Activated CD4-positive, alpha-beta T cell treated with anti-CD3 and anti-CD28 coated beads, Interleukin-2, amount 50 U/mL, for 1 hour (primary cell): ENCODE data around the gene ATP4A.

Experiments used
- DNase-seq: peaks from one replicate; pipeline ENCODE4 v3.0.0-alpha.2; 2020

Gene ATP4A

GRCh38 chr19:35565016-35565856 is 1.8 kb upstream of the ATP4A start:
- DNase-seq = no peak

GRCh38 chr19:35562776-35563175 is 682 bp downstream of the ATP4A start:
- DNase-seq = no peak

GRCh38 chr19:35562336-35562735 is 1.1 kb downstream of the ATP4A start:
- no peak for DNase-seq

GRCh38 chr19:35561436-35561835 is 2.0 kb downstream of the ATP4A start:
- DNase-seq = no peak

GRCh38 chr19:35560677-35561076 is 2.8 kb downstream of the ATP4A start:
- no peak for DNase-seq

- no peak for DNase-seq
Measured at GRCh38 chr19:35560271-35560670, 3.2 kb downstream of the ATP4A start.

- no peak for DNase-seq
Measured at GRCh38 chr19:35559781-35560180, 3.7 kb downstream of the ATP4A start.

DNA sequence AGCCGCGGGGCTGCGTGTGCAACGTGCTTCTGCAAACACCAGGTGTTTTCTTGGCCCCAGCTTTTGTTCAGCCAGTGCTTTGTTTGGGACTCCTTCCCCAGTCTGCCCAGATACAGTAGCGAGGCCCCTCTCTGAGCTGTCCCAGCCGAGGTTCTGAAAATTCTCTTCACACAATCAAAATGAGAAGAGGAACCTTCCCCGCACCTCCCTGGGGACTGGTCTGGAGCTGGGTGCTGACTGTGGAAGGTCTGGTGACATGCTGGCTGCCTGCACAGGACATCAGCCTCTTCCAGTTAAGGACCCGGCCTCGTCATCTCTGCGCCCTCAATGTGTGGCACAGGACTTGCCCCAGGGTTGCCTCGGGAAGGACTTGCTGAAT is 4.2 kb downstream of the ATP4A start:
- DNase-seq = no peak

GRCh38 chr19:35558400-35559280 is 4.8 kb downstream of the ATP4A start:
- DNase-seq = no peak

DNA sequence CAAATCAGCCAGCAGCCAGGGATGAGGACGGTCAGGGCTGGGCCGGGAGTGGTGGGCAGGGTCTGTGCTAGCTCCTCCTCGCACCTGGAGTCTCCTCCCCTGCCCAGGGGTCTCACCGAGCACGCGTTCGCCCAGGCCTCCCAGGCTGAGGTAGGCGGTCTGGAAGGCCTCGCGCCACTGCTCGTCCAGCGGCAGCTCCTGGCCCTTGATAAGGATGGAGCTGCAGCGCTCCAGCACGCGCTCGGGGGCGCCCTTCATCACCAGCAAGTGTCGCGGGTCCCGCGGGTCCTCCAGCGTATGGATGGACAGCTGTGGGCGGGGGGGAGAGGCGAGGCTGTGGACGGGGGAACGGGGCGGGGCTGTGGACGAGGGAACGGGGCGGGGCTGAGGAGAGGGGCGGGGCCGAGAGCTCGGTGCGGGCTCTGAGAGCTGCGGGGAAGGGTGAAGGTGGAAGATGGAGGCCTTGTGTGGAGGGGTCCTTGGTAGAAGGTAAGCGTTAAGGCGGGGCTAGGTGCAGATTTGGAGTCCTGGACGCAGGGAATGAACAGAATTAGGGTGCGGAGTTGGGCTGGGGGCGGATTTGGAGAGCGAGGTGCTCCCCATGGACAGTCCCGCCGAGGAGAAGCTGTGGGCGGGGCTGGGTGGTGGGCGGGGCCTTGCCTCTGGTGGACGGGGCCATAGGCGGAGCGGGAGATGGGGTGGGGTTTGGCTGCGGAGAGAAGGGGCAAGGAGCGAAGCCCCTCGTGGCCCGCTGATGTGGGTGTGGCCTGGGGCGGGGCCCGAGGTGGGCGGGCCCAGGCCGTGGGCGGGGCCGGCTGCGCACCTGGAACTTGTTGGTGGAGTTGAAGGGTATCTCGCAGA is 5.7 kb downstream of the ATP4A start:
- DNase-seq = peak; percentile 40

DNA sequence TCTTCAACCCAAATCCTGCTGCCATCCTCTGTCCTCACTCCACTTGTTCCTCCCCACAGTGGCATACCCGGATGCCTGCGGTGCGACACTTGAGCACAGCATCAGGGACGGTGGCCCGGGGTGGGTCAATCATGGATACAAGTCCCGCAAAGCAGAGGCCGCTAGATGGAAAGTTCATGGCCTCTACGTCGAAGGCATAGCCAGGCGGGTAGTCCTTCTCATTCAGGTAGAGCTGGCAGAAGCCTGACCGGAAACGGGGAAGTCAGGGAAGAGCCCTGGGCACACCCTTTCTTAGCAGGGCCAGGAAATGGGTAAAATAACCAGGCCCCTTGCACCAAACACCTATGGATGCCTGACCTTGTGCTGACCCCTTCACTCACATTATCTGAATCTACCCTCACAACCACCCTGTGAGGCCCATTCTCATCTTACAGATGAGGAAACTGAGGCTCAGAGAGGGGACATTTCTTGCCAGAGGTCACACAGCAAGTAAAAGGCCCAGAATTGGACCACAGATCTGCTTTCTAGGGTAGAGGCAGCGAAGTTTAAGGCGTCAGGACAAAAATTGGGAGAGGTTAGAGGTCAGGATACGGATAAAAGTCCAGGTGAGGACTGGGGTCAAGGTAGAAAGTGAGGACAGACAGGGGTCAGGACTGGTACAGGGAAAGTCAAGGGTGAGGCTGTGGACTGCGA is 6.5 kb downstream of the ATP4A start:
- DNase-seq = no peak

GRCh38 chr19:35556025-35556590 is 7.3 kb downstream of the ATP4A start:
- no peak for DNase-seq

GRCh38 chr19:35555301-35556005 is 8.0 kb downstream of the ATP4A start:
- DNase-seq = no peak

DNA sequence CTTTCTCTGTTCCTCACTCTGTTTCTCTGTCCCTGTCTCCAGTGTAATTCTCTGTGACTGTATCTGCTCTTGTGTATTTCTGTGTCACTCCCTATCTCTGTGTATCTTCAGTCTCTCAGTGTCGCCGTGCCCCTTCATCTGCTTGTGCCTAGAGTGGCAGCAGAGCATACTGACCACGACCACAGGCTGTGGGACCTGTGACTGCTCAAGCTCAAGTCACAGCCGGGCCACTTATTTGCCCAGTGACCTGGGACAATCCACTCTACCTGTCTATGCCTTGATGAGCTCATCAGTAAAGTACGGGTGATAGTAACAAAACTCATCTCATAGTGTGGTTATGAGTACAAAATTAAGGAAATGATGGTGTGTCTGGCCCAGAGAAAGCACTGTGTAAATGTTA is 9.4 kb downstream of the ATP4A start:
- no peak for DNase-seq

DNA sequence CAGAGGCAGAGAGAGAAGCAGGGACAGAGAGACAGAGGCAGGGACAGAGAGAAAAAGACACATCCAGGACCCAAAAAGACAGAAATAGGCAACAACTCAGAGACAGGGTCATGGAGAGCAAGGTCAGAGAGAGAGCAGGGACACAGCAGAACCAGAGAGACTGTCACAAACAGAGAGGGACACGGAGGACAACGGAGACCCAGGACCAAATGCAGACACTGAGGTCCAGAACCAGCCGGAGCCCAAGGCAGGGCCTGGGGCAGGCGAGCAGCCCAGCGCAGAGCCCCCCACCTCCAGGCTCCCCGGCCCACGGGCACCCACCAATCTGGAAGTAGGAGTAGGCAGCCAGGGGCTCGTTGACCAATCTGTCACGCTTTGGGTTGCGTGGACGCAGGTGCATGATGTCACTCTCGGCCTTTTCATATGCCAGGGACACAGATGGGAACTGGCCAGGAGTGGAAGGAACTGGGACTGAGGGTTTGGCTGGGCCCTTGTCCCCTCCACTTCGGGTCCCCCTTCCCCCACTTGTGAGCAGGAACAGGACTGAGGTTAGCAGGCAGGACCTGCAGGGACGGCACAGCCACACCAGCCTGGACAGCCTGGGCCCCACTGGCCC is 10.0 kb downstream of the ATP4A start:
- no peak for DNase-seq

- DNase-seq = no peak
Measured at GRCh38 chr19:35552534-35553384, 10.7 kb downstream of the ATP4A start.

- no peak for DNase-seq
Measured at GRCh38 chr19:35551091-35551810, 12.2 kb downstream of the ATP4A start.

GRCh38 chr19:35549879-35550523 is 13.5 kb downstream of the ATP4A start:
- DNase-seq = no peak
